GM23248 (cell line): ENCODE data around the gene IGFBP6. TPM values are rescaled to one million over a fixed set of nuclear protein-coding genes. Genes with fewer than 3 reads are reported as not detected.

Experiments used
- DNase-seq: peaks from one replicate; pipeline ENCODE4 v3.0.0-alpha.2; 2015
- H2AFZ ChIP-seq: fragments of 200-600 bp; sonication (generic); 2 replicates; pipeline ENCODE4 v1.6.1; 2016; ENCODE audit warnings: antibody characterized with exemption
- H3F3A ChIP-seq: fragments of 200-600 bp; sonication (generic); 2 replicates; pipeline ENCODE4 v1.6.1; 2016; ENCODE audit warnings: mild to moderate bottlenecking, antibody characterized with exemption, mixed run types; ENCODE audit not compliant: insufficient read depth
- H3K27ac ChIP-seq: fragments of 200-600 bp; sonication (generic); 2 replicates; pipeline ENCODE4 v1.5.1; 2016; ENCODE audit warnings: mild to moderate bottlenecking
- H3K27me3 ChIP-seq: fragments of 200-600 bp; sonication (generic); replicated peaks from 2 replicates; pipeline ENCODE4 v1.6.1; 2016; ENCODE audit warnings: mild to moderate bottlenecking; ENCODE audit not compliant: insufficient read depth
- H3K36me3 ChIP-seq: fragments of 200-600 bp; sonication (generic); 2 replicates; pipeline ENCODE4 v1.6.1; 2016; ENCODE audit warnings: low read depth, mild to moderate bottlenecking
- H3K4me1 ChIP-seq: fragments of 200-600 bp; sonication (generic); 2 replicates; pipeline ENCODE4 v1.6.1; 2016; ENCODE audit warnings: mild to moderate bottlenecking; ENCODE audit not compliant: insufficient read depth
- H3K4me2 ChIP-seq: fragments of 200-600 bp; sonication (generic); one replicate; pipeline ENCODE4 v1.6.1; 2016; ENCODE audit warnings: mild to moderate bottlenecking; ENCODE audit not compliant: unreplicated experiment
- H3K4me3 ChIP-seq: fragments of 200-600 bp; sonication (generic); 2 replicates; pipeline ENCODE4 v1.5.1; 2016; ENCODE audit warnings: mild to moderate bottlenecking
- H3K79me2 ChIP-seq: fragments of 200-600 bp; sonication (generic); 2 replicates; pipeline ENCODE4 v1.6.1; 2016; ENCODE audit warnings: mild to moderate bottlenecking; ENCODE audit not compliant: insufficient read depth
- H3K9ac ChIP-seq: fragments of 200-600 bp; sonication (generic); 2 replicates; pipeline ENCODE4 v1.6.1; 2016; ENCODE audit warnings: mild to moderate bottlenecking
- H3K9me2 ChIP-seq: fragments of 200-600 bp; sonication (generic); 2 replicates; pipeline ENCODE4 v1.6.1; 2016; ENCODE audit warnings: mixed run types, mild to moderate bottlenecking, moderate library complexity; ENCODE audit not compliant: insufficient read depth
- H3K9me3 ChIP-seq: fragments of 200-600 bp; sonication (generic); one replicate; pipeline ENCODE4 v1.6.1; 2017; ENCODE audit warnings: low read depth
- H4K20me1 ChIP-seq: fragments of 200-600 bp; sonication (generic); 2 replicates; pipeline ENCODE4 v1.6.0; 2016; ENCODE audit not compliant: insufficient read depth
- EZH2 ChIP-seq: fragments of 200-600 bp; sonication (generic); IDR thresholded peaks from 2 replicates; pipeline ENCODE4 v1.6.1; 2018; ENCODE audit warnings: antibody characterized with exemption, mild to moderate bottlenecking; ENCODE audit not compliant: insufficient read depth, poor library complexity, severe bottlenecking
- EZH2phosphoT487 ChIP-seq: fragments of 200-600 bp; sonication (generic); IDR thresholded peaks from 2 replicates; pipeline ENCODE4 v1.6.1; 2018; ENCODE audit warnings: antibody characterized with exemption, moderate library complexity, mild to moderate bottlenecking, low read depth; ENCODE audit not compliant: insufficient read depth
- WGBS, 2 experiments: methylation state at CpG; one replicate each; pipeline ENCODE4 v1.1.6; 2015 to 2017; ENCODE audit warnings: low lambda C conversion rate in 2 of 2, low coverage in 1 of 2; ENCODE audit errors: missing lambda C conversion rate in 2 of 2; 5-methylcytosine and 5-hydroxymethylcytosine counted together
- in situ Hi-C: fragments of 300-500 bp; cut with MboI; formaldehyde crosslinking; loops from 2 replicates; pipeline ENCODE4 v1.15.0; 2020
- polyA plus RNA-seq: library from polyadenylated mRNA; unstranded; fragments of >200 nt; fragmentation: Nextera tagmentation; extraction: Ambion mirVana; gene quantifications from 2 replicates; pipeline ENCODE4 v1.2.1, GENCODE V29; 2016
- total RNA-seq: library from RNA; depleted of rRNA; stranded (reverse); fragments of >200 nt; shearing (Covaris generic); gene quantifications from 2 replicates; pipeline ENCODE4 v1.2.3, GENCODE V29; 2014

Gene IGFBP6
- total and polyA plus RNA-seq, 2 experiments from 2014 or later = 1,614 to 1,827 TPM

- no peaks in the 10 kb centered on the region for H3K27me3 ChIP-seq
- H3K79me2 ChIP-seq = 0 out of 2 replicates have a peak, but pooled peaks cover 8% of the 10 kb centered on the region
- peaks cover 9% of the 10 kb centered on the region; the same call in 1 of the 2 replicates for H3K4me1 ChIP-seq
- no peak within 1 kb of the TSS for H2AFZ ChIP-seq
- no peaks in the 10 kb centered on the region for H4K20me1 ChIP-seq
- H3K9me3 ChIP-seq = no peaks in the 10 kb centered on the region
- H3F3A ChIP-seq = peaks cover 19% of the 10 kb centered on the region
- no peak within 1 kb of the TSS for H3K27ac ChIP-seq
- H3K4me2 ChIP-seq = no peak within 1 kb of the TSS
- no peaks in the 10 kb centered on the region for H3K9me2 ChIP-seq
- in situ Hi-C loops = no loop called here
- H3K9ac ChIP-seq = no peak within 1 kb of the TSS
- 88 to 92% methylated on average over 22 to 23 of the region's 23 CpGs for WGBS, 2 experiments
- DNase-seq = no peak
- H3K4me3 ChIP-seq = no peak within 1 kb of the TSS
- H3K36me3 ChIP-seq = no peaks in the 10 kb centered on the region
- TF ChIP-seq EZH2 (no peak), EZH2phosphoT487 (no peak)
Measured at GRCh38 chr12:53102883-53103807, 5.7 kb downstream of the IGFBP6 start, which contains the start of gene SOAT2. TSS of gene SOAT2 (plus strand) at chr12:53103486. CDS start at chr12:53103578, 92 bp downstream.

DNA sequence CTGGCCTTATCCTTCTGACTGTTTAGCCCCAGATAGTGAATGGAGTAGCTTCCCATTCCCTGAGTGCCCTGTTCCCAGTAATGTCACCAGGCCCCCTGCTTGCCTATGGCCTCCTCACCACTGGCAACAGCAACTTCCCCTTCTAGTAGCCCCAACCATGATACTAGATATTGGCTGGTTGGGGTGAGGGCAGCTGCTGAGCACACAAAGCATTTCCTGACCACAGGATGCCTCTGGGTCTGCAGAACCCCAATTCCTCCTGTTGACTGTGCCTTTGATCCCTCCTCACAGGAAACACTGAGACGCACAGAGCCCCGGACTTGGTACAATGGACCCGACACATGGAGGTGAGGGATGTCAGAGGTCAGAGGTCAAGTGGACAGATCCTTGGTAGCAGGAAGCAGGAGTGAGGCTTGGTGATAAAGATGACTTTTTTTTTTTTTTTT, 6.4 kb downstream of the IGFBP6 start:
- no peaks in the 10 kb centered on the region for H3K9me2 ChIP-seq
- peaks cover 11% of the 10 kb centered on the region for H3F3A ChIP-seq
- no peak overlapping the region for H2AFZ ChIP-seq
- no peaks in the 10 kb centered on the region for H3K27me3 ChIP-seq
- no peaks in the 10 kb centered on the region for H4K20me1 ChIP-seq
- H3K36me3 ChIP-seq = no peaks in the 10 kb centered on the region
- no peak for DNase-seq
- H3K4me1 ChIP-seq = peaks cover 9% of the 10 kb centered on the region; the same call in 1 of the 2 replicates
- 56 to 57% methylated on average over 3 of the region's 3 CpGs for WGBS, 2 experiments
- H3K9ac ChIP-seq = no peak overlapping the region
- 0 out of 2 replicates have a peak, but pooled peaks cover 8% of the 10 kb centered on the region for H3K79me2 ChIP-seq
- in situ Hi-C loops = no loop called here
- H3K27ac ChIP-seq = no peak overlapping the region
- no peak overlapping the region for H3K4me3 ChIP-seq
- no peak for TF ChIP-seq EZH2
- no peak for TF ChIP-seq EZH2phosphoT487
- H3K4me2 ChIP-seq = no peak overlapping the region
- H3K9me3 ChIP-seq = no peaks in the 10 kb centered on the region

DNA sequence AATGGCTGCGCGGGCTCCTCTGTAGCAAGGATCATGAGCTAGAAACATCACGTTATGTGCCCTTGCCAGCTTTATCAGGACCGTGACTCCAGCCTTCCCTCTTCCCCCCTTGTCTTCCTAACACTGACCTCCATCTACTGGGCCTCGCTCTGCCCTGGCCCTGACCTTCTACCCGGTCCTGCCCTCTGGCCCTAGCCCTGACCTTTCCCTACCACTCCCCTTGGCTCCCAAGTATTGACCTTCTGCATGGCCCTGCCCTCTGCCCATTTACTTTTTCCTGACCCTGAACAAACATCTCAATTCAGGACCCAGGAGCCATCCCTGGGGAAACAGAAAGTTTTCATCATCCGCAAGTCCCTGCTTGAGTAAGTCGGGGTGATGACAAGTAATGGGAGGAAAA, 7.8 kb downstream of the IGFBP6 start:
- no peak for DNase-seq
- H3K4me2 ChIP-seq = no peak overlapping the region
- H3K9ac ChIP-seq = no peak overlapping the region
- H3F3A ChIP-seq = peaks cover 7% of the 10 kb centered on the region
- in situ Hi-C loops = no loop called here
- H3K9me2 ChIP-seq = no peaks in the 10 kb centered on the region
- 0 out of 2 replicates have a peak, but pooled peaks cover 2% of the 10 kb centered on the region for H3K79me2 ChIP-seq
- 92% methylated on average over 8 of the region's 8 CpGs for WGBS, 2 experiments
- H3K36me3 ChIP-seq = no peaks in the 10 kb centered on the region
- H3K27ac ChIP-seq = no peak overlapping the region
- H3K4me1 ChIP-seq = peaks cover 4% of the 10 kb centered on the region; the same call in 1 of the 2 replicates
- H4K20me1 ChIP-seq = no peaks in the 10 kb centered on the region
- H3K9me3 ChIP-seq = no peaks in the 10 kb centered on the region
- no peak overlapping the region for H2AFZ ChIP-seq
- no peak for TF ChIP-seq EZH2phosphoT487
- no peak for TF ChIP-seq EZH2
- H3K27me3 ChIP-seq = no peaks in the 10 kb centered on the region
- no peak overlapping the region for H3K4me3 ChIP-seq

- in situ Hi-C loops = no loop called here
- DNase-seq = no peak
- 82 to 84% methylated on average over 7 of the region's 7 CpGs for WGBS, 2 experiments
- TF ChIP-seq EZH2 = no peak
- Histone ChIP-seq H3K4me2 (no peak overlapping the region), H3K36me3 (no peaks in the 10 kb centered on the region), H3K79me2 (no peaks in the 10 kb centered on the region), H2AFZ (no peak overlapping the region), H3K9me3 (no peaks in the 10 kb centered on the region), H3K9me2 (no peaks in the 10 kb centered on the region), H3K27me3 (no peaks in the 10 kb centered on the region), H3K9ac (no peak overlapping the region), H3K4me3 (no peak overlapping the region), H4K20me1 (no peaks in the 10 kb centered on the region), H3K4me1 (no peaks in the 10 kb centered on the region), H3K27ac (no peak overlapping the region), H3F3A (peaks cover 7% of the 10 kb centered on the region)
Measured at GRCh38 chr12:53105712-53106439, 8.4 kb downstream of the IGFBP6 start.
